ENCODE data around the gene SAA2. TPM values are rescaled to one million over a fixed set of nuclear protein-coding genes. Genes with fewer than 3 reads are reported as not detected.
"Not testable (repeated sequence)": the region's sequence is repeated elsewhere in the genome, so short reads cannot be mapped to it uniquely, and the experiment has no call there.

Gene SAA2
- total RNA-seq, 1 donor from 2014 or later: not detected

DNA sequence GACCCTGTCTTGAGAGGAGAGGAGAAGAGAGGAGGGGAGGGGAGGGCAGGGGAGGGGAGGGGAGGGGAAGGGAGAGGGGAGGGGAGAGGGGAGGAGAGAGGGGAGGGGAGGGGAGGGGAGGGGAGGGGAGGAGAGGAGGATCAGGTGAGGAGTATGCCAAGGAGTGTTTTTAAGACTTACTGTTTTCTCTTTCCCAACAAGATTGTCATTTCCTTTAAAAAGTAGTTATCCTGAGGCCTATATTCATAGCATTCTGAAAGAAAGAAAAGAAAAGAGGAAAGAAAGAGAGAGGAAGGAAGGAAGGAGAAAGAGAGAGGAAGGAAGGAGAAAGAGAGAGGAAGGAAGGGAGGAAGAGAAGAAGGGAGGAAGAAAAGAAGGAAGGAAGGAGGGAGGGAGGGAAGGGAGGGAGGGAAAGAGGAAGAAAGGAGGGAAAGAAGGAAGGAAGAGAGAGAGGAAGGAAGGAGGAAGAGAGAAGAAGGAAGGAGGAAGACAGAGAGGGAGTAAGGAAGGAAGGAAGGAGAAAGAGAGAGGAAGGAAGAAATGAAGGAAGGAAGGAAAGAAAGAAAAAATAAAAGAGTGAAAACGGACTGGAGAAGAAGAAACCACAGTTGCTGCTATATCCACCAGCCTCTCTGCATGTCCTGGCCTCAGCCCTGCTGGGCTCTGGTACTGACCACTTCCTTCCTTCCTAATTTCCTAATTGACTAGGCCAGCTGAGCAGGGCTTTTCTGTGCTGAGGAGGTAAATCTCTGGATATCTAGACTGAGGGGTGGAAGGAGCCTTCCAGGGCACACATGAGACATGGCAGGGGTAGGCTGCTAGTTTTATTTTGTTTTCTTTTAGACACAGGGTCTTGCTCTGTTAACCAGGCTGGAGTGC lies 16.4 kb upstream of the SAA2 start:
- intact Hi-C loops (cut with micrococcal nuclease): no loop called here
- DNase-seq (ENCODE audit: low spot score): no peak
- Mint-ChIP-seq H3K27ac (no peak overlapping the region), H3K36me3 (ENCODE audit: low read depth) (no peaks in the 10 kb centered on the region), H3K9me3 (no peaks in the 10 kb centered on the region), H3K4me3 (no peak overlapping the region), H3K4me1 (ENCODE audit: low read depth) (no peaks in the 10 kb centered on the region), H3K27me3 (ENCODE audit: insufficient read depth) (peaks cover 3% of the 10 kb centered on the region)

- no peaks in the 10 kb centered on the region for H3K4me1 Mint-ChIP-seq (ENCODE audit: low read depth)
- no peak overlapping the region for H3K27ac Mint-ChIP-seq
- H3K4me3 Mint-ChIP-seq: no peak overlapping the region
- no peak for DNase-seq (ENCODE audit: low spot score)
- no peaks in the 10 kb centered on the region for H3K36me3 Mint-ChIP-seq (ENCODE audit: low read depth)
- no peaks in the 10 kb centered on the region for H3K9me3 Mint-ChIP-seq
- intact Hi-C loops (cut with micrococcal nuclease): no loop called here
- H3K27me3 Mint-ChIP-seq (ENCODE audit: insufficient read depth): peaks cover 3% of the 10 kb centered on the region
Observed at GRCh38 chr11:18264035-18264434, 15.6 kb upstream of the SAA2 start.

DNA sequence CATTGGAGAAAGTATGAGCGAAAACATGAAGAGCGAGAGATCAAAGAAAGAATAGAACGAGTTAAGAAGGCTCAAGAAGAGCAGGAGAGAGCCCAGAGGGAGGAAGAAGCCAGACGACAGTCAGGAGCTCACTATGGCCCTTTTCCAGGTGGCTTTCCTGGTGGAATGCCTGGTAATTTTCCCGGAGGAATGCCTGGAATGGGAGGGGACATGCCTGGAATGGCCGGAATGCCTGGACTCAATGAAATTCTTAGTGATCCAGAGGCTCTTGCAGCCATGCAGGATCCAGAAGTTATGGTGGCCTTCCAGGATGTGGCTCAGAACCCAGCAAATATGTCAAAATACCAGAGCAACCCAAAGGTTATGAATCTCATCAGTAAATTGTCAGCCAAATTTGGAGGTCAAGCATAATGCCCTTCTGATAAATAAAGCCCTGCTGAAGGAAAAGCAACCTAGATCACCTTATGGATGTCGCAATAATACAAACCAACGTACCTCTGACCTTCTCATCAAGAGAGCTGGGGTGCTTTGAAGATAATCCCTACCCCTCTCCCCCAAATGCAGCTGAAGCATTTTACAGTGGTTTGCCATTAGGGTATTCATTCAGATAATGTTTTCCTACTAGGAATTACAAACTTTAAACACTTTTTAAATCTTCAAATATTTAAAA lies 14.3 kb upstream of the SAA2 start:
- H3K27me3 Mint-ChIP-seq (ENCODE audit: insufficient read depth); H3K36me3 Mint-ChIP-seq (ENCODE audit: low read depth); H3K27ac Mint-ChIP-seq; DNase-seq (ENCODE audit: low spot score); H3K9me3 Mint-ChIP-seq; H3K4me1 Mint-ChIP-seq (ENCODE audit: low read depth); intact Hi-C loops (cut with micrococcal nuclease); H3K4me3 Mint-ChIP-seq: not testable (repeated sequence)

GRCh38 chr11:18261721-18262120 lies 13.3 kb upstream of the SAA2 start:
- no peaks in the 10 kb centered on the region for H3K36me3 Mint-ChIP-seq (ENCODE audit: low read depth)
- H3K9me3 Mint-ChIP-seq: no peaks in the 10 kb centered on the region
- no peak overlapping the region for H3K27ac Mint-ChIP-seq
- no peak overlapping the region for H3K4me3 Mint-ChIP-seq
- H3K4me1 Mint-ChIP-seq (ENCODE audit: low read depth): no peaks in the 10 kb centered on the region
- DNase-seq (ENCODE audit: low spot score): no peak
- H3K27me3 Mint-ChIP-seq (ENCODE audit: insufficient read depth): peaks cover 9% of the 10 kb centered on the region
- intact Hi-C loops (cut with micrococcal nuclease): no loop called here

- no peak overlapping the region for H3K27ac Mint-ChIP-seq
- no peaks in the 10 kb centered on the region for H3K4me1 Mint-ChIP-seq (ENCODE audit: low read depth)
Observed at GRCh38 chr11:18259259-18259658, 10.8 kb upstream of the SAA2 start.

GRCh38 chr11:18254781-18255361 lies 6.4 kb upstream of the SAA2 start:
- DNase-seq (ENCODE audit: low spot score): no peak
- H3K27ac Mint-ChIP-seq: no peak overlapping the region
- no peaks in the 10 kb centered on the region for H3K9me3 Mint-ChIP-seq
- H3K36me3 Mint-ChIP-seq (ENCODE audit: low read depth): no peaks in the 10 kb centered on the region
- H3K4me1 Mint-ChIP-seq (ENCODE audit: low read depth): no peaks in the 10 kb centered on the region
- no peak overlapping the region for H3K4me3 Mint-ChIP-seq
- peaks cover 9% of the 10 kb centered on the region for H3K27me3 Mint-ChIP-seq (ENCODE audit: insufficient read depth)
- intact Hi-C loops (cut with micrococcal nuclease): no loop called here

More at GRCh38 chr11:18259259-18259658, 10.8 kb upstream of the SAA2 start:
- intact Hi-C loops (cut with micrococcal nuclease): no loop called here
- H3K4me3 Mint-ChIP-seq: no peak overlapping the region
- DNase-seq (ENCODE audit: low spot score): no peak
- no peaks in the 10 kb centered on the region for H3K36me3 Mint-ChIP-seq (ENCODE audit: low read depth)
- H3K27me3 Mint-ChIP-seq (ENCODE audit: insufficient read depth): peaks cover 7% of the 10 kb centered on the region
- H3K9me3 Mint-ChIP-seq: no peaks in the 10 kb centered on the region

GRCh38 chr11:18253778-18254338 lies 5.4 kb upstream of the SAA2 start:
- Mint-ChIP-seq H3K4me3 (no peak overlapping the region), H3K4me1 (ENCODE audit: low read depth) (no peaks in the 10 kb centered on the region), H3K27me3 (ENCODE audit: insufficient read depth) (peaks cover 9% of the 10 kb centered on the region), H3K36me3 (ENCODE audit: low read depth) (no peaks in the 10 kb centered on the region), H3K9me3 (no peaks in the 10 kb centered on the region), H3K27ac (no peak overlapping the region)
- intact Hi-C loops (cut with micrococcal nuclease): no loop called here
- no peak for DNase-seq (ENCODE audit: low spot score)

GRCh38 chr11:18253233-18253632 lies 4.8 kb upstream of the SAA2 start:
- intact Hi-C loops (cut with micrococcal nuclease): no loop called here
- no peaks in the 10 kb centered on the region for H3K9me3 Mint-ChIP-seq
- H3K36me3 Mint-ChIP-seq (ENCODE audit: low read depth): no peaks in the 10 kb centered on the region
- H3K4me3 Mint-ChIP-seq: no peak overlapping the region
- H3K27ac Mint-ChIP-seq: no peak overlapping the region
- DNase-seq (ENCODE audit: low spot score): no peak
- H3K27me3 Mint-ChIP-seq (ENCODE audit: insufficient read depth): peaks cover 13% of the 10 kb centered on the region
- peaks cover 4% of the 10 kb centered on the region for H3K4me1 Mint-ChIP-seq (ENCODE audit: low read depth)

GRCh38 chr11:18247191-18247581 lies 1.3 kb downstream of the SAA2 start:
- H3K36me3 Mint-ChIP-seq (ENCODE audit: low read depth); DNase-seq (ENCODE audit: low spot score); H3K9me3 Mint-ChIP-seq: not testable (repeated sequence)
- H3K4me1 Mint-ChIP-seq (ENCODE audit: low read depth): peaks cover 39% of the 10 kb centered on the region
- intact Hi-C loops (cut with micrococcal nuclease): loop anchor here (10.0 kb wide), 2 partner anchors 232 to 388 kb away; partner anchors contain the start of genes SERGEF and SPTY2D1
- H3K27me3 Mint-ChIP-seq (ENCODE audit: insufficient read depth): peaks cover 11% of the 10 kb centered on the region
- H3K4me3 Mint-ChIP-seq: peak overlapping the region; percentile 66
- H3K27ac Mint-ChIP-seq: peak overlapping the region; percentile 84

DNA sequence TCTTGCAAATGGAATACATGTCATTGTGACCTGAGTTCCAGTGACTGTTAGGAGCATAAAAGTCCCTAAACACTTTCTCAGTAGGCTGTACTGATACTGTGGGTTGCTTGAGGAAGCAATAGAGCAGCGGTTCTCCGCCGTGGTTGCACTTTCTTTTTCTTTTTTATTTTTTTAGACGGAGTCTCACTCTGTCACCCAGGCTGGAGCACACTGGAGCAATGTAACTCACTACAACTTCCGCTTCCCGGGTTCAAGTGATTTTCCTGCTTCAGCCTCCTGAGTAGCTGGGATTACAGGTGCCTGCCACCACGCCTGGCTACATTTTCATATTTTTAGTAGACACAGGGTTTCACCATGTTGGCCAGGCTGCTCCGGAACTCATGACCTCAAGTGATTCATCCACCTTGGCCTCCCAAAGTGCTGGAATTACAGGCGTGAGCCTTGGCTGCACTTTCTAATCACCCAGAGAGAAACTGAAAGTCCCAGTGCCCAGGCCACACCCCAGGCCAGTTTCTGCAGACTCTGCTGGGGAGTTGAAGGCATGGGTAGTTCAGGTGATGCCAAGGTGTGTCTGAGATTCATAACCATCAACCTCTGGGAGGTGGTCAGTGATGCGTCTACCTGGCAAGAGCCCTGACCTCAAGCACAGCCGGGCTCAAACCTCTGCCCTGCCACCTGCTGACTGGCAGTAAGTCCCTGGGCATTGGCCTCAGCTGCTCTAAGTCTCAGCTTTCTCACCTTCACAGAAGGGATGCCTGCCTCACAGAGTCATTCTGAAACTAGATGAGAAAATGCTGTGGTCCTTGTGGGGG lies 1.9 kb downstream of the SAA2 start:
- H3K27me3 Mint-ChIP-seq (ENCODE audit: insufficient read depth); H3K36me3 Mint-ChIP-seq (ENCODE audit: low read depth); H3K9me3 Mint-ChIP-seq: not testable (repeated sequence)
- DNase-seq (ENCODE audit: low spot score): peak; percentile 48
- intact Hi-C loops (cut with micrococcal nuclease): loop anchor here (10.0 kb wide), 2 partner anchors 232 to 388 kb away; partner anchors contain the start of genes SERGEF and SPTY2D1
- H3K27ac Mint-ChIP-seq: peak overlapping the region; percentile 84
- peak overlapping the region; percentile 66 for H3K4me3 Mint-ChIP-seq
- H3K4me1 Mint-ChIP-seq (ENCODE audit: low read depth): peaks cover 39% of the 10 kb centered on the region

GRCh38 chr11:18245396-18245795 lies 3.1 kb downstream of the SAA2 start:
- Mint-ChIP-seq H3K4me3 (no peak overlapping the region), H3K27ac (no peak overlapping the region)
- intact Hi-C loops (cut with micrococcal nuclease): loop anchor here (2.0 to 10.0 kb wide), 3 partner anchors 231 to 389 kb away; partner anchors contain the start of genes SERGEF, SPTY2D1 and TSG101

GRCh38 chr11:18243783-18244362 lies 4.6 kb downstream of the SAA2 start:
- Mint-ChIP-seq H3K9me3 (no peaks in the 10 kb centered on the region), H3K4me3 (no peak overlapping the region), H3K4me1 (ENCODE audit: low read depth) (peaks cover 39% of the 10 kb centered on the region), H3K27me3 (ENCODE audit: insufficient read depth) (peaks cover 27% of the 10 kb centered on the region), H3K27ac (peak overlapping the region; percentile 10), H3K36me3 (ENCODE audit: low read depth) (no peaks in the 10 kb centered on the region)
- peak; percentile 65 for DNase-seq (ENCODE audit: low spot score)
- intact Hi-C loops (cut with micrococcal nuclease): loop anchor here (1.0 to 10.0 kb wide), 11 partner anchors 38 to 520 kb away; partner anchors contain the start of genes SERGEF, SPTY2D1 and TSG101

More at GRCh38 chr11:18245396-18245795, 3.1 kb downstream of the SAA2 start:
- H3K36me3 Mint-ChIP-seq (ENCODE audit: low read depth): no peaks in the 10 kb centered on the region
- H3K4me1 Mint-ChIP-seq (ENCODE audit: low read depth): peaks cover 39% of the 10 kb centered on the region
- peaks cover 17% of the 10 kb centered on the region for H3K27me3 Mint-ChIP-seq (ENCODE audit: insufficient read depth)
- no peak for DNase-seq (ENCODE audit: low spot score)
- no peaks in the 10 kb centered on the region for H3K9me3 Mint-ChIP-seq
